Measurements from ENCODE around the gene MICALL2.
"Not testable (repeated sequence)": the region's sequence is repeated elsewhere in the genome, so short reads cannot be mapped to it uniquely, and the experiment has no call there.

Gene MICALL2

DNA sequence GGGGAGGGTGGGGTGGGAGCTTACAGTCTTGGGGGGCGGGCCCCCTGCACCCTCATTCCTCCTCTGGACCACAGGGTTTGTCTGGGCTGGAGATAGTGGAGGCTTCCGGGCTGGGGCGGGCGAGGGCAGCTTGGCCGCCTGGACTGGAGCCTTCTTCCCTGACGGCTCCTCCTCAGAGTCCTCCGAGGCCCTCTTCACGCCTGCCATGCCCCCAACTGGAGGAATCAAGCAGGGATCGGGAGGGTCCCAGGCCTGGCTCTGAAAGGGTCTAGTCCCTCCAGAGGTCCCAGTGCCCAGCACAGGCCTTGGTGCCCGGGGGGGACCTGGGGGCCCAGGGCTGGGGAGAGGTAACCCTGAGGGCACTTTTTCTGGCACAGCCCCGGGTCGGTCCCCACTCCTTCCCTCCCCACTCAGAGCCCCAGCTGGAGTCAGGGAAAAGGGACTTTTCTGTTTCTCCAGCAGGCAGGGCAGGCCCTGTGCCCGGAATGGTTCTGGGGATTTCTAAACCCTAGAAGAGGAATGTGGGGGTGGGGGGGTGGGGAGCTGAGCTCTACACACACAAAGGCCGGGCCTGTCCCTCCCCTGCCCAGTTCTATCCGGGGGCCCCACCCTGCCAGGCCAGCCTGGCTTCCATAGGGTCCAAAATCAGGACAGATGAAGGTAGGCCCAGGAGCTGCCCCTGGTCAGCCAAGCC lies 11.6 kb downstream of the MICALL2 start:
- DNase-seq (ENCODE audit: low read depth in 2 of 2) = no peak

DNA sequence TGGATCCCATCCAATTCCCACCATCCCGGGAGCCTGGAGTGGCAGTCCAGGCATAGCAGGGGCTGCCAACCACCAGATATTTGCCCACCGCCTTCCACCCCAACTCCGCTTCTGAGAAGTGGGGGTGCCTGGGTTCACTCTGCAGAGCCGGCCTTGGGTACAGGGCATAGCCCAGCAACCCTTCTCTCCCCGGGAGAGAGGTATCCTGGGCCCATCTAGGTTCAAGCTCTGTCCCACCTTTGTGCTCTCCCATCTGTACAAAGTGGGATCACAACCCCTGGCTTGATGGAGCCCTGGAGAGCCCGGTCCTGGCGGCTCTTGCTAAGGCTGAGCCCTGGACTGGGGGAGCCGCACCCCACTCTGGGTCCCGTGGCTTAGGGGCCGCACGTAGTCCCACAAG lies 12.2 kb downstream of the MICALL2 start:
- DNase-seq (ENCODE audit: low read depth in 2 of 2) = no peak

DNA sequence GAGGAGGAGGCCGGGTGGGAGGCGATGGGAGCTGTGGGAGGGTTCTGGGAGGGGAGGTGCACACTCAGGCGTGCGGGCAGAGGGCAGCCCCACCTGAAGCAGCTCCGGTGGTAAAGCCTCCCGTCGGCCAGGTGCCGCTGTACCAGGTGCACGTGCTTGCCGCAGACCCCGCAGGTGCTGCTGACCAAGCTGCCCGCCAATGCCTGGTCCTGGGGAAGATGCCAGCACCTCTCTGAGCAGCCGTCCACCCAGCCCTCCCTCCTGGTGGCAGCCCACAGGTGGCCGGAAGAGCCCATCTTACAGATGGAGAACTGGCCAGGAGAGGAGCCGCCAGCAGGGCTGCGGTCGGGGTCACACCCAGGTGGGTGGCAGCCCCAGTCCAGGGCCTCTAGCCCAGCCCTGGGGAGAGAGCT lies 12.6 kb downstream of the MICALL2 start:
- no peak for DNase-seq (ENCODE audit: low read depth in 2 of 2)

GRCh38 chr7:1446026-1446425 lies 13.2 kb downstream of the MICALL2 start:
- not testable (repeated sequence) for DNase-seq (ENCODE audit: low read depth in 2 of 2)

GRCh38 chr7:1445341-1445740 lies 13.9 kb downstream of the MICALL2 start:
- DNase-seq (ENCODE audit: low read depth in 2 of 2) = no peak

DNA sequence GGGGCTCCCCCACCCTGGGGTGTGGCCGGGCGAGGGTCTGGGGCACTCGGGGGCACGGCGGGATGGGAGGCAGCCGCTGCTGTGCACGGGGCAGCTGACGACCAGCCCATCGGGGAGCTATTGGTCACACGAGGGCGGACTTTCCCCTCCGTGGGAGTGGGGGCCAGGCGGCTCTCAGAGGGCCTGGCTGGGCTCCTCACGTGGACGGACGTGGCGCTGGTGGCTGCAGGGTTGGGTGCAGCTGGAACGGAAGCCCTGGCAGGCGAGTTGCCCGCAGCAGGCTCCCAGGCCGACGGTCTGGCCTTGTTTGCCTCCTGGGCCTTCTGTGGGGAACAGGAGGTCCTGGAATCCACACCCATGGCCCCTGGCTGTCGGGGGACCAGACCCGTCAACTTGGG lies 14.3 kb downstream of the MICALL2 start:
- DNase-seq (ENCODE audit: low read depth in 2 of 2) = no peak

GRCh38 chr7:1444214-1444924 lies 14.9 kb downstream of the MICALL2 start:
- DNase-seq (ENCODE audit: low read depth in 2 of 2) = no peak

GRCh38 chr7:1443587-1444200 lies 15.6 kb downstream of the MICALL2 start:
- DNase-seq (ENCODE audit: low read depth in 2 of 2) = not testable (repeated sequence)

- DNase-seq (ENCODE audit: low read depth in 2 of 2) = no peak
These were observed 16.7 kb downstream of the MICALL2 start for GRCh38 chr7:1442355-1443124.

DNA sequence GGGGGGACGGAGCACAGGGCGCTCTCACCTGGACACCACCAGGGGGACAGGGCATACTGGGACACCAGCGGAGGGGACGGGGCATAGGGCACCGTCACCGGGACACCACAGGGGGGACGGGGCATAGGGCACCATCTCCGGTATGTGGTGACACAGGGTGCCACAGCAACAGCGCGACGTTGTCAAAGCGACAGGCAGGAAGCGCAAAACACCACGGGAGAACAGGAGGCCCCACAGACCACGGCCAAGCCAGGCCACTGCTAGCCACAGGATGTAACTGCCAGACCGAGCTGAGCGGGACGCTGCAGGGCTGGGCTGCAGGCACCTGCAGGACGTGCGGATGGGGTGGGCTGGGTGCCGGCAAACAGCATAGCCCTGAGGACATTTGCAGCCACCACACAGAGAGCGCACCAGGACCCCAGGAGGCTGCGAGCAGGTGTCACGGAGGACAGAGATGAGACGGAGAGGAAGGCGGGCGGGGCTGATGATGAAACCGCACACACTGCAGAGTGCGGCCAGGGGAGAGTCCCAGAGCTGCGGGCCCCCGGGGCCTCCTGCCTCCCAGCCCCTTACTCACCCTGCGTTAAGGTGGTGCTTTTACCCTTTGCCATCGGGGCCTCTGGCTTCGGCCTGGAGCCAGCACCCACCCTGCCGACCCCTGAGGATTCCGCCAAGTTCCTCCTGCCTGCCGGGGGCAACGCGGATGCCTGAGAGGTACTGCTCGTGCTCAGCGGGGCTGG lies 17.5 kb downstream of the MICALL2 start:
- DNase-seq (ENCODE audit: low read depth in 2 of 2) = no peak

DNA sequence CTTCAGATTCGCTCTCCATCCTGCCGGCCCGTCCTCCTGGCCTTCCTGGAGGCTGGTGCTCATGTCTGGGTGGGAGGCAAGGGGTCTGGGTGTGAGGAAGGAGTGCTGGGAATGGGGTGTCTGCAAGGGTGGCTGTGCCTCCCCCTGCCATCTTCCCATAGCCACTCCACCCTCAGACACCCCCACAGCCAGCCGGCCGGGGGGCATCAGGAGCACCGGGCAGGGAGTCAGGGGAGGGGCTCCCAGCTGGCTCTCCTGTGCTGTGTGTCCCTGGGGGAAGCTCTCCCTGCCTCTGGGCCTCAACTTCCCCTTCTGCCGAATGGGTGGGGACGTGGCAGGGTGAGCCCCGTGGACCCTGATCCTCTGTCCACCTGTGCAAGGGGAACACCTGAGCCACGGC lies 18.6 kb downstream of the MICALL2 start:
- DNase-seq (ENCODE audit: low read depth in 2 of 2) = no peak

GRCh38 chr7:1439373-1440363 lies 19.6 kb downstream of the MICALL2 start:
- no peak for DNase-seq (ENCODE audit: low read depth in 2 of 2)

DNA sequence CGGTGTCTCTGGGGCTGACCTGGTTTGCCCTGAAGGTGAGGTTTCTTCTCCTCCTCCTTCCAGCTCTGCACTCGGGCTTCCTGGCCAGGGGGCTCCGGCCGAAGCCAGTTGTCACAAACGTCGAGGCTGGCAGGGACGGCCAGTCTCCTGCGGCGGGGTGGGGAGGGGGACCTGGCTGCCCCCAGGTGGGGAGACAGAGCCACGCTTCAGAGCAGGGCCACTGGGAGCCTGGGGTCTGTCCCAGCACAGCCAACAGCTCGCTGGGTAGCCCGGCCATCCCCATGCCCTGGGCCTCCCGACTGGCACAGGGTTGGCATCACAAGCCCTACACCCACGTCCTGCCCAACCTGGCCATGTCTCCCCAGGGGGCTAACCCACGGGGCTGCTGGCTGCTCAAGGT lies 20.4 kb downstream of the MICALL2 start:
- no peak for DNase-seq (ENCODE audit: low read depth in 2 of 2)

DNA sequence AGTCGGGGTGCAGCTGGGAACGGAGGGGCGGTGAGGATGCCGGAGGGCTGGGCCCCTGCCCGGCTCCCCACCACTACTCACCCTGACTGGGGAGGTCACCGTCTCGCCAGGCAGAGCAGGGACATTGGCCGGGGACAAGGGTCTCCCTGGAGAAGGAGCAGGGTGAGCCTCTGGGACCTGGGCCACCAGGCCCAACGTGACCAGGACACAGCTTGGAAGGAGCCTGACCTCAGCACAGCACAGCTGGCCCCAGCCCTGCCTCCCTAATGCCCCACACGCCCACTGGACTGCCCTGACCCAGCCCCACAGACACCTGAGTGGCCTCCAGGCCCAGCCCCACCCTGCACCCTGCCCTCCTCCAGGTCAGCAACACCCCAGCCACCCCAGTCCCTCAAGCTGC lies 21.1 kb downstream of the MICALL2 start:
- no peak for DNase-seq (ENCODE audit: low read depth in 2 of 2)

DNA sequence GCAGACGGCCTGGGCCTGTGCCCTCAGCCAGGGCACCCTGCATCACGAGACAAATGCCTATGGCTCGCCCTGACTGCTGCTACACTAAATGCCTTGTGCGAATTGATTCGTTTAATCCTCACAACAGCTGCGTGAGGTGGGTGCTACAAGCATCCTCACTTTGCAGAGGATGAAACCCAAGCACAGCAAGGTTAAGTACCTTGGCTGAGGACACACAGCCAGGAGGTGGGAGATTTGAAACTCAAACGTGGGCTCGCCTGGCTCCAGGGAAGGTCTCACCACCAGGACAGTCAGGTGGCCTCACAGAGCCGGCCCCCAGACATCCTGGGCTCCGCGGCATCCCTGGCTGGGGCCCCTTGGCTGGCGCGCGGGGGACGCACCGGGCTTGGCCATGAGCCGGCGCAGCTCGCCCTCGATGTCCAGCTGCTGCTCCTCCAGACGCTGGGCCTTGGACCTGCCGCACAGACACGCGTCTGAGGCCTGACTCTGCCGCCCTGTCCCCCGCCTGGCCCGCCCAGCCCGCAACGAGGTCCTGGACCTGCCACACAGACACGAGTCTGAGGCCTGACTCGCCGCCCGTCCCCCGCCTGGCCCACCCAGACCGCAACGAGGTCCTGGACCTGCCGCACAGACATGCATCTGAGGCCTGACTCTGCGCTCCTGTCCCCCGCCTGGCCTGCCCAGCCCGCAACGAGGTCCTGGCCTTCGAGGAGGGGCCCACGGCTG lies 22.0 kb downstream of the MICALL2 start:
- no peak for DNase-seq (ENCODE audit: low read depth in 2 of 2)

DNA sequence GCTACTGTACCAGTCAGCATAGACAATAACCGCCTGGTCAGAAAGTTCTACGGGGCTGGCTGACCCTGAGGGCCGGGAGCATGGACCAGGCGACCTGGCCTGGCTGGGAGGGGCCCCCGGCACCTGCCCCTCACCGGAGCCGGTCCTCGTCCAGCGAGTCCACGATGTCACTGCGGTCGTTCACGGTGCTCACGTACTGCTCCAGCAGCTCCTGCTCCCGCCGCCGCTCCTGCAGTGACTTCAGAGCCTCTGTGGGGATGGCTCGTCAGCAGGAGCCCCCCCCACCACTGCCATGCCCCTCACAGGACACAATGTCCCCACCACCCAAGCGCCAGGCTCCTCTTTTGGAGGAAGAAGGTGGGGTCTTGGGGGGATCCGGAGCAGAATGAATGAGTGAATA lies 22.7 kb downstream of the MICALL2 start:
- DNase-seq (ENCODE audit: low read depth in 2 of 2) = no peak

DNA sequence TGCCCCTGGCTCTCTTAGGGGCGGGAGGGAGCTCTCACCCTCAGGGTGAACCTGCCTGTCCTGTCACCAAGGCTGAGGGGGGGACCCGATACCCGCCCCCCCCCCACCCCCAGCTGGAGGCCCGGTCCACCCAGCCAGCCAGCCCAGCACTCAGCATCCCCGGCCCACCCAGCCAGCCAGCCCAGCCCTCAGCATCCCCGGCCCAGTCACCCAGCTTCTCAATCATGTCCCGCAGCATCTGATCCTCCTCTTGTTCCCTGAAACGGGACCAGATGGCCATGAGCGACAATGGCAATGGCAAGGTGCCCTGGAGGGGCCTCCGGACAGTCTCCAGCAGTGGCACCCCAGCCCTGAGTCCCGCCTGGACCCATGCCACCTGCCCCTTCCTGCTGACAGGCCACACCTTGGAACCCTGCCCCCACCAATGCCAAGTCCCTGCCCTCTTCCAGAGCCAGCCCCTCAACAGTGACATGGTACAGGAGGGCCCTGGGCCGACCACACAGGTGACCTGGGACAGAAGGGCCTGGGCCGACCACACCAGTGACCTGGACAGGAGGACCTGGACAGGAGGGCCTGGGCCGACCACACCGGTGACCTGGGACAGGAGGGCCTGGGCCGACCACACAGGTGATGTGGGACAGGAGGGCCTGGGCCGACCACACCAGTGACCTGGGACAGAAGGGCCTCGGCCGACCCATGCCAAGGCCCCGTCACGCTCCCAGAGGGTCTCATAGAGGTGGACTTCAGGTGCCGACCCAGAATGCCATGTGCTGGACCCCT lies 24.2 kb downstream of the MICALL2 start:
- no peak for DNase-seq (ENCODE audit: low read depth in 2 of 2)

DNA sequence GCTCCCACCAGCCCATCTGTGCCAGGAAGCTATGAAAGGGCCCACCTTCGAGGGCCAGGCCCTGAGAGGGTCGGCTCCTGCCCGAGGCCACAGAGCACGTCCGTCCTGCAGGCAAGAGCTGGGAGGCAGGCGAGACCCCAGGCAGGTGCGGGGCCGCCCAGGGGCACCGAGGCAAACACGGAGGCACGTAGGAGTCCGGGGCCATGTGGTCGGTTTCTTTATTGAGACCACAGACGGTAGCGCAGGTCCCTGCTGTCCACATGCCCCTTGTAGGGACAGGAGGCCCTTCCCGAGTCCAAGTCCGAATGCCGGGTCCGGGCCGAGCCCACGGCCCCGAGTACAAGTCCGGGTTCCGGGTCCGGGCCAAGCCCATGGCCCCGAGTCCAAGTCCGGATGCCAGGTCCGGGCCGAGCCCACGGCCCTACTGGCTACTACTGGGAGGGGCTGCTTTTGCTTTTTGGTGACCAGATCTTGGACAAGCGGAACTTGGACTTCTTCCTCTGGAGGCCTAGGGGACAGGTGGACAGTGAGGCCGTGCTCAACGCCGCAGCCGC lies 25.0 kb downstream of the MICALL2 start:
- no peak for DNase-seq (ENCODE audit: low read depth in 2 of 2)
